Retinal pigment epithelial cell (primary cell): Measurements from ENCODE around the gene CDKL4.
"Not testable (repeated sequence)": the region's sequence is repeated elsewhere in the genome, so short reads cannot be mapped to it uniquely, and the experiment has no call there.

Experiments used
- DNase-seq: peaks from one replicate; pipeline ENCODE4 v3.0.0-alpha.2; 2010; ENCODE audit warnings: low read depth
- H3K4me3 ChIP-seq: 2 replicates; pipeline ENCODE4 v1.5.1; 2011; ENCODE audit warnings: mild to moderate bottlenecking, low read length, control low read depth, moderate library complexity
- CTCF ChIP-seq: conservative IDR thresholded peaks from 2 replicates; pipeline ENCODE4 v1.5.1; 2011; ENCODE audit warnings: low read depth, low read length, control low read depth, inconsistent platforms

Gene CDKL4

GRCh38 chr2:39150102-39150562 lies 93.6 kb downstream of the CDKL4 start:
- no peak for DNase-seq
- no peak overlapping the region for H3K4me3 ChIP-seq
- TF ChIP-seq CTCF: no peak

GRCh38 chr2:39146630-39147029 lies 97.1 kb downstream of the CDKL4 start:
- DNase-seq: no peak
- no peak for TF ChIP-seq CTCF
- H3K4me3 ChIP-seq: no peak overlapping the region

- TF ChIP-seq CTCF: no peak
- no peak overlapping the region for H3K4me3 ChIP-seq
- no peak for DNase-seq
These were observed 97.8 kb downstream of the CDKL4 start for GRCh38 chr2:39145906-39146421.

GRCh38 chr2:39144416-39144815 lies 99.4 kb downstream of the CDKL4 start:
- H3K4me3 ChIP-seq: no peak overlapping the region
- no peak for DNase-seq
- TF ChIP-seq CTCF: no peak

- no peak for TF ChIP-seq CTCF
- no peak for DNase-seq
- no peak overlapping the region for H3K4me3 ChIP-seq
These were observed 100.7 kb downstream of the CDKL4 start for GRCh38 chr2:39142904-39143605.

GRCh38 chr2:39141334-39142271 lies 102.2 kb downstream of the CDKL4 start:
- DNase-seq: no peak
- H3K4me3 ChIP-seq: no peak overlapping the region
- no peak for TF ChIP-seq CTCF

- H3K4me3 ChIP-seq, DNase-seq: not testable (repeated sequence)
These were observed 102.8 kb downstream of the CDKL4 start for GRCh38 chr2:39140948-39141333.
